HL-60 (cell line): ENCODE measurements around the gene PTPN1.

Experiments used
- CTCF ChIP-seq: IDR thresholded peaks from one replicate; pipeline ENCODE4 v1.5.1; 2011; ENCODE audit warnings: low read length, control low read depth, inconsistent platforms; ENCODE audit not compliant: insufficient read depth
- GABPA ChIP-seq: IDR thresholded peaks from 2 replicates; pipeline ENCODE4 v1.6.1; 2012; ENCODE audit warnings: low read depth
- POLR2AphosphoS5 ChIP-seq: IDR thresholded peaks from 2 replicates; pipeline ENCODE4 v1.6.1; 2012; ENCODE audit warnings: low read depth
- REST ChIP-seq: IDR thresholded peaks from 2 replicates; pipeline ENCODE4 v1.6.1; 2012; ENCODE audit warnings: low read depth; ENCODE audit not compliant: insufficient replicate concordance
- SPI1 ChIP-seq: IDR thresholded peaks from 2 replicates; pipeline ENCODE4 v1.6.1; 2012; ENCODE audit warnings: low read depth, mild to moderate bottlenecking, borderline replicate concordance

DNA sequence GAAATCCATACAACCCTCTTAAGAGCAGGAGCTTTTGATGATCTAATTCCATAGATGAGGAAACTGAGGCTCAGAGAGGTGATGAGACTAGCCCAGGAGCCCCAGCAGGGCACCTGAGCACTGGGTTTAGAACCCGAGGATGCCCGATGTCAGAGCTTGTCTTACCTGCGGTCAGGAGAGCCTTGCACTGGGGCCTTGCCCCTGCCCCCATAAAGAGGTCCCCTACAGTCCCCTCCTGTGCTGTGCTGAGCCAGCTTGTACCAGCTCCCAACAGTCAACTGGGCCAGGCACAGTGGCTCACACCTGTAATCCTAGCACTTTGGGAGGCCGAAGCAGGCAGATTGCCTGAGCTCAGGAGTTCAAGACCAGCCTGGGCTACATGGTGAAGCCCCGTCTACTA is 122.5 kb downstream of the PTPN1 start:
- no peak for TF ChIP-seq CTCF
- no peak for TF ChIP-seq GABPA
- TF ChIP-seq POLR2AphosphoS5 = no peak
- TF ChIP-seq REST = no peak
- TF ChIP-seq SPI1 = no peak
